HepG2 (cell line): Measurements from ENCODE around the gene FBXO9. TPM values are rescaled to one million over a fixed set of nuclear protein-coding genes. Genes with fewer than 3 reads are reported as not detected.

Experiments
- CBX5 ChIP-seq: sonication (generic); formaldehyde crosslinking; IDR thresholded peaks from 2 replicates; pipeline ENCODE4 v1.4.0; 2020; ENCODE audit warnings: missing genetic modification reagents, borderline replicate concordance
- DPF2 ChIP-seq: sonication (generic); formaldehyde crosslinking; IDR thresholded peaks from 2 replicates; pipeline ENCODE4 v1.4.0; 2020; ENCODE audit warnings: mild to moderate bottlenecking, low read depth, missing genetic modification reagents, borderline replicate concordance
- GLI4 ChIP-seq: sonication (generic); formaldehyde crosslinking; IDR thresholded peaks from 2 replicates; pipeline ENCODE4 v1.5.1; 2020; ENCODE audit warnings: missing genetic modification reagents, mild to moderate bottlenecking, moderate library complexity, borderline replicate concordance
- HHEX ChIP-seq: IDR thresholded peaks from 2 replicates; pipeline ENCODE4 v1.6.1; 2016; ENCODE audit warnings: control low read depth
- LCORL ChIP-seq, 2 experiments: fragments of 450-650 bp in 1 of 2; sonication (generic) in 1 of 2; formaldehyde crosslinking in 1 of 2; IDR thresholded peaks; 2 replicates each; pipeline versions ENCODE4 v1.5.0 to v1.6.1; 2017 to 2020; ENCODE audit warnings: antibody characterized with exemption in 1 of 2, missing genetic modification reagents in 1 of 2
- MAZ ChIP-seq, 2 experiments: sonication (generic) in 1 of 2; formaldehyde crosslinking in 1 of 2; IDR thresholded peaks; 2 replicates each; pipeline versions ENCODE4 v1.5.0 to v1.6.1; 2012 to 2020; ENCODE audit warnings: low read depth in 2 of 2, mild to moderate bottlenecking in 2 of 2, borderline replicate concordance in 1 of 2, improper control_type of control experiment in 1 of 2, low read length in 1 of 2, missing genetic modification reagents in 1 of 2, moderate library complexity in 1 of 2
- MEF2D ChIP-seq: sonication (generic); formaldehyde crosslinking; IDR thresholded peaks from 2 replicates; pipeline ENCODE4 v1.5.1; 2020; ENCODE audit warnings: mild to moderate bottlenecking, missing genetic modification reagents
- NFYC ChIP-seq: IDR thresholded peaks from 2 replicates; pipeline ENCODE4 v1.6.1; 2016; ENCODE audit warnings: missing genetic modification reagents, missing compliant biosample characterization
- SATB2 ChIP-seq: sonication (generic); formaldehyde crosslinking; IDR thresholded peaks from 2 replicates; pipeline ENCODE4 v1.5.0; 2020; ENCODE audit warnings: missing genetic modification reagents
- ZNF205 ChIP-seq: IDR thresholded peaks from 2 replicates; pipeline ENCODE4 v1.6.1; 2018; ENCODE audit warnings: missing biosample characterization, missing genetic modification reagents
- ZNF335 ChIP-seq: sonication (generic); formaldehyde crosslinking; IDR thresholded peaks from 2 replicates; pipeline ENCODE4 v1.4.0; 2020; ENCODE audit warnings: missing genetic modification reagents
- polyA plus RNA-seq, 8 experiments: library from polyadenylated mRNA; depleted of rRNA in 3 of 8; stranded (reverse) in 7 of 8; unstranded in 1 of 8; fragments of >200 nt; fragmentation: Illumina TruSeq in 4 of 8; extraction: Trizol in 4 of 8; gene quantifications; 2 replicates each; pipeline versions ENCODE4 v1.2.1 to v1.2.3, GENCODE V29; 2011 to 2016; ENCODE audit warnings: low read depth in 4 of 8, missing spikeins in 1 of 8, mixed read lengths in 1 of 8; ENCODE audit not compliant: insufficient read depth in 1 of 8
- total RNA-seq, 5 experiments: library from RNA; depleted of rRNA; stranded (reverse); fragments of >200 nt; fragmentation: Illumina TruSeq; extraction: Trizol; gene quantifications; 2 replicates each; pipeline ENCODE4 v1.2.3, GENCODE V29; 2016; ENCODE audit warnings: low read depth in 1 of 5
- TF ChIP-seq, protein P1 (sequence below): sonication (generic); formaldehyde crosslinking; conservative IDR thresholded peaks from 2 replicates; pipeline ENCODE4 v1.8.0; 2022; ENCODE audit warnings: mild to moderate bottlenecking, moderate library complexity, missing genetic modification reagents
- TF ChIP-seq, protein P2 (sequence below): sonication (generic); formaldehyde crosslinking; IDR thresholded peaks from 2 replicates; pipeline ENCODE4 v1.8.0; 2023; ENCODE audit warnings: mild to moderate bottlenecking, missing genetic modification reagents
- TF ChIP-seq, protein P3 (sequence below): sonication (generic); formaldehyde crosslinking; IDR thresholded peaks from 2 replicates; pipeline ENCODE4 v1.8.1; 2022; ENCODE audit warnings: low read depth, mild to moderate bottlenecking, missing genetic modification reagents
- TF ChIP-seq, protein P4 (sequence below): IDR thresholded peaks from 2 replicates; pipeline ENCODE4 v1.6.1; 2016; ENCODE audit warnings: missing compliant biosample characterization, missing genetic modification reagents, borderline replicate concordance
- TF ChIP-seq, protein P5 (sequence below): sonication (generic); formaldehyde crosslinking; IDR thresholded peaks from 2 replicates; pipeline ENCODE4 v1.5.0; 2020; ENCODE audit warnings: mild to moderate bottlenecking, missing genetic modification reagents, borderline replicate concordance

Gene FBXO9
- total and polyA plus RNA-seq, 2 of the 13 experiments (the other 11 are each of a cell fraction or from before 2014, with no cell fraction given) = 64.3 to 98.4 TPM

DNA sequence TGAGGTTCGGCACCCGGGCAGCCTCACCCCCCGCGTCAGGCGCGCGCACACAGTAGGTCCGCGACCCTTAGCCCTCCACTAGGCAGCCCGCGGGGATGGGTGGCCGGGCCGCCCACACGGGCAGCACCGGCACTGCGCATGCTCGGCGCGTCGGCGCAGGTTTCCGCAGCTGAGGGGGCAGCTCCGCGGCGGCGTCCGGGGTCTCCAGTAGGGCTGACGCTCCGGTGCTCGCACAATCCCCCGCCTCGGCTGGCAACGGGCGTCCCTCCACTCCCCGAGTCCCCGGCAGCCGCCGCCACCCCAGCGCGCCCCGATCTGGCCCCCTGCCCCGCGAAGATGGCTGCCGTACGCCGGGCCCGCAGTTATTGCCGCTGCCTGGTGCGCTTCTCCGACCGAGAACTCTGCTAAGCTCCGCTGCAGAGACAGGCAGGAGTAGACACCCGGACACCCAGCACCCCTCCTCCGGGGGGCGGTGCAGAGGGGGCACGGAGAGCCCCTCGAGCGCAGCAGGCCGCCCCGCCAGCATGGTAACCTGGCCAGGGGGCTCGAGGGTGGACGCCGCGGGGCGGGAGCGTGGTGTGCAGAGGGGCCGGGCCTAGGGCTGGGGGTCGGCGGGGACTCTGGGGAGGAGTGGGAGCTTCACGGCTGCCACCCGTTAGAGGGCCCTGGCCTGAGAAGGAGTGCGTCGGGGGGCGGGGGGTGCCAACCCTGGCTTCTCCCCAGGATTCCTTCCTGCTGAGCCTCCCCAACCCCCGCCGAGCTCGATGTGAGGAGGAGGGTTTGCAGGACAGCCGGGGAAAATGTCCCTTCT lies at the start of gene FBXO9 (continued):
- TF ChIP-seq MEF2D (CRISPR knock-in tag) = no peak
- peak; percentile 33; the same call in 1 of the 2 replicates for TF ChIP-seq ZNF335 (CRISPR knock-in tag)
- TF ChIP-seq NFYC = no peak
- no peak for TF ChIP-seq GLI4 (CRISPR knock-in tag)
- TF ChIP-seq HHEX (CRISPR knock-in tag) = no peak
- TF ChIP-seq, protein P1, sequence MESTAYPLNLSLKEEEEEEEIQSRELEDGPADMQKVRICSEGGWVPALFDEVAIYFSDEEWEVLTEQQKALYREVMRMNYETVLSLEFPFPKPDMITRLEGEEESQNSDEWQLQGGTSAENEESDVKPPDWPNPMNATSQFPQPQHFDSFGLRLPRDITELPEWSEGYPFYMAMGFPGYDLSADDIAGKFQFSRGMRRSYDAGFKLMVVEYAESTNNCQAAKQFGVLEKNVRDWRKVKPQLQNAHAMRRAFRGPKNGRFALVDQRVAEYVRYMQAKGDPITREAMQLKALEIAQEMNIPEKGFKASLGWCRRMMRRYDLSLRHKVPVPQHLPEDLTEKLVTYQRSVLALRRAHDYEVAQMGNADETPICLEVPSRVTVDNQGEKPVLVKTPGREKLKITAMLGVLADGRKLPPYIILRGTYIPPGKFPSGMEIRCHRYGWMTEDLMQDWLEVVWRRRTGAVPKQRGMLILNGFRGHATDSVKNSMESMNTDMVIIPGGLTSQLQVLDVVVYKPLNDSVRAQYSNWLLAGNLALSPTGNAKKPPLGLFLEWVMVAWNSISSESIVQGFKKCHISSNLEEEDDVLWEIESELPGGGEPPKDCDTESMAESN (CRISPR knock-in tag) = no peak; the same call in 1 of the 2 replicates
- TF ChIP-seq DPF2 = no peak
- TF ChIP-seq, protein P2, sequence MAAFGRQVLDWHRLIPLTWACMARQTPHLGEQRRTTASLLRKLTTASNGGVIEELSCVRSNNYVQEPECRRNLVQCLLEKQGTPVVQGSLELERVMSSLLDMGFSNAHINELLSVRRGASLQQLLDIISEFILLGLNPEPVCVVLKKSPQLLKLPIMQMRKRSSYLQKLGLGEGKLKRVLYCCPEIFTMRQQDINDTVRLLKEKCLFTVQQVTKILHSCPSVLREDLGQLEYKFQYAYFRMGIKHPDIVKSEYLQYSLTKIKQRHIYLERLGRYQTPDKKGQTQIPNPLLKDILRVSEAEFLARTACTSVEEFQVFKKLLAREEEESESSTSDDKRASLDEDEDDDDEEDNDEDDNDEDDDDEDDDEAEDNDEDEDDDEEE (CRISPR knock-in tag) = peak; percentile 22; the same call in 1 of the 2 replicates
- TF ChIP-seq ZNF205 (CRISPR knock-in tag) = no peak; the same call in 1 of the 2 replicates
- TF ChIP-seq LCORL (IDR thresholded peaks at IDR 0.05) = no peak
- peak; percentile 65; the same call in 1 of the 2 replicates for TF ChIP-seq LCORL (CRISPR knock-in tag; IDR thresholded peaks at IDR 0.05)
- TF ChIP-seq, protein P3, sequence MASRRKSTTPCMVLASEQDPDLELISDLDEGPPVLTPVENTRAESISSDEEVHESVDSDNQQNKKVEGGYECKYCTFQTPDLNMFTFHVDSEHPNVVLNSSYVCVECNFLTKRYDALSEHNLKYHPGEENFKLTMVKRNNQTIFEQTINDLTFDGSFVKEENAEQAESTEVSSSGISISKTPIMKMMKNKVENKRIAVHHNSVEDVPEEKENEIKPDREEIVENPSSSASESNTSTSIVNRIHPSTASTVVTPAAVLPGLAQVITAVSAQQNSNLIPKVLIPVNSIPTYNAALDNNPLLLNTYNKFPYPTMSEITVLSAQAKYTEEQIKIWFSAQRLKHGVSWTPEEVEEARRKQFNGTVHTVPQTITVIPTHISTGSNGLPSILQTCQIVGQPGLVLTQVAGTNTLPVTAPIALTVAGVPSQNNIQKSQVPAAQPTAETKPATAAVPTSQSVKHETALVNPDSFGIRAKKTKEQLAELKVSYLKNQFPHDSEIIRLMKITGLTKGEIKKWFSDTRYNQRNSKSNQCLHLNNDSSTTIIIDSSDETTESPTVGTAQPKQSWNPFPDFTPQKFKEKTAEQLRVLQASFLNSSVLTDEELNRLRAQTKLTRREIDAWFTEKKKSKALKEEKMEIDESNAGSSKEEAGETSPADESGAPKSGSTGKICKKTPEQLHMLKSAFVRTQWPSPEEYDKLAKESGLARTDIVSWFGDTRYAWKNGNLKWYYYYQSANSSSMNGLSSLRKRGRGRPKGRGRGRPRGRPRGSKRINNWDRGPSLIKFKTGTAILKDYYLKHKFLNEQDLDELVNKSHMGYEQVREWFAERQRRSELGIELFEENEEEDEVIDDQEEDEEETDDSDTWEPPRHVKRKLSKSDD (CRISPR knock-in tag) = peak; percentile 46; the same call in 1 of the 2 replicates
- TF ChIP-seq SATB2 (CRISPR knock-in tag) = no peak
- TF ChIP-seq, protein P4, sequence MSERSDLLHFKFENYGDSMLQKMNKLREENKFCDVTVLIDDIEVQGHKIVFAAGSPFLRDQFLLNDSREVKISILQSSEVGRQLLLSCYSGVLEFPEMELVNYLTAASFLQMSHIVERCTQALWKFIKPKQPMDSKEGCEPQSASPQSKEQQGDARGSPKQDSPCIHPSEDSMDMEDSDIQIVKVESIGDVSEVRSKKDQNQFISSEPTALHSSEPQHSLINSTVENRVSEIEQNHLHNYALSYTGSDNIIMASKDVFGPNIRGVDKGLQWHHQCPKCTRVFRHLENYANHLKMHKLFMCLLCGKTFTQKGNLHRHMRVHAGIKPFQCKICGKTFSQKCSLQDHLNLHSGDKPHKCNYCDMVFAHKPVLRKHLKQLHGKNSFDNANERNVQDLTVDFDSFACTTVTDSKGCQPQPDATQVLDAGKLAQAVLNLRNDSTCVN (CRISPR knock-in tag) = no peak
- TF ChIP-seq, protein P5, sequence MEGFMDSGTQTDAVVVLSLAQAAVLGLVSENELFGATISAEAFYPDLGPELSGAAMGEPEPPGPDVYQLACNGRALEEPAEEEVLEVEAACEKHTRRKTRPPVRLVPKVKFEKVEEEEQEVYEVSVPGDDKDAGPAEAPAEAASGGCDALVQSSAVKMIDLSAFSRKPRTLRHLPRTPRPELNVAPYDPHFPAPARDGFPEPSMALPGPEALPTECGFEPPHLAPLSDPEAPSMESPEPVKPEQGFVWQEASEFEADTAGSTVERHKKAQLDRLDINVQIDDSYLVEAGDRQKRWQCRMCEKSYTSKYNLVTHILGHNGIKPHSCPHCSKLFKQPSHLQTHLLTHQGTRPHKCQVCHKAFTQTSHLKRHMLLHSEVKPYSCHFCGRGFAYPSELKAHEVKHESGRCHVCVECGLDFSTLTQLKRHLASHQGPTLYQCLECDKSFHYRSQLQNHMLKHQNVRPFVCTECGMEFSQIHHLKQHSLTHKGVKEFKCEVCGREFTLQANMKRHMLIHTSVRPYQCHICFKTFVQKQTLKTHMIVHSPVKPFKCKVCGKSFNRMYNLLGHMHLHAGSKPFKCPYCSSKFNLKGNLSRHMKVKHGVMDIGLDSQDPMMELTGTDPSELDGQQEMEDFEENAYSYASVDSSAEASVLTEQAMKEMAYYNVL (CRISPR knock-in tag) = no peak; the same call in 1 of the 2 replicates
- 0 out of 2 replicates have a peak, but pooled peaks have one; percentile 31 for TF ChIP-seq MAZ (IDR thresholded peaks at IDR 0.05; ENCODE audit: borderline replicate concordance, low read depth, low read length)
- TF ChIP-seq MAZ (CRISPR knock-in tag; IDR thresholded peaks at IDR 0.05; ENCODE audit: low read depth) = peak; percentile 96
- no peak; the same call in 1 of the 2 replicates for TF ChIP-seq CBX5 (CRISPR knock-in tag)
